Dendritic cell treated with granulocyte-macrophage colony-stimulating factor and Interleukin-4, amounts not matched to agents 40 ng/mL and 50 ng/mL, for 4 days (primary cell): ENCODE data around the gene SPECC1.
"Not testable (repeated sequence)": the region's sequence is repeated elsewhere in the genome, so short reads cannot be mapped to it uniquely, and the experiment has no call there.

Source experiments
- H3K27ac Mint-ChIP-seq: one replicate; pipeline ENCODE4 v1.8.0; 2022; ENCODE audit warnings: mild to moderate bottlenecking, mixed read lengths
- H3K27me3 Mint-ChIP-seq: one replicate; pipeline ENCODE4 v1.8.0; 2022; ENCODE audit warnings: mild to moderate bottlenecking, mixed read lengths
- H3K36me3 Mint-ChIP-seq: one replicate; pipeline ENCODE4 v1.8.0; 2022; ENCODE audit warnings: low read depth, mixed read lengths
- H3K4me1 Mint-ChIP-seq: one replicate; pipeline ENCODE4 v1.8.0; 2022; ENCODE audit warnings: low read depth, mixed read lengths
- H3K4me3 Mint-ChIP-seq: one replicate; pipeline ENCODE4 v1.8.0; 2022; ENCODE audit warnings: mild to moderate bottlenecking, moderate library complexity, mixed read lengths
- H3K9me3 Mint-ChIP-seq: one replicate; pipeline ENCODE4 v1.8.0; 2022; ENCODE audit warnings: mixed read lengths
- intact Hi-C: fragments of 100-400 bp; cut with micrococcal nuclease; formaldehyde crosslinking; loops from one replicate; pipeline ENCODE4 v1.15.0; 2022

The SPECC1 gene

DNA sequence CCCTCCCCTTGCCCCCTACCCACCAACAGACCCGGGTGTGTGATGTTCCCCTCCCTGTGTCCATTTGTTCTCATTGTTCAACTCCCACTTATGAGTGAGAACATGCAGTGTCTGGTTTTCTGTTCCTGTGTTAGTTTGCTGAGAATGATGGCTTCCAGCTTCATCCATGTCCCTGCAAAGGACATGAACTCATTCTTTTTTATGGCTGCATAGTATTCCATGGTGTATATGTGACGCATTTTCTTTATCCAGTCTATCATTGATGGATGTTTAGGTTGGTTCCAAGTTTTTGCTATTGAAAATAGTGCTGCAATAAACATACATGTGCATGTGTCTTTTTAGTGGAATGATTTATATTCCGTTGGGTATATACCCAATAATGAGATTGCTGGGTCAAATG lies 91.6 kb downstream of the SPECC1 start:
- peaks cover 27% of the 10 kb centered on the region for H3K4me1 Mint-ChIP-seq
- H3K27me3 Mint-ChIP-seq, H3K9me3 Mint-ChIP-seq, intact Hi-C loops, H3K27ac Mint-ChIP-seq, H3K4me3 Mint-ChIP-seq: not testable (repeated sequence)
- peaks cover 68% of the 10 kb centered on the region for H3K36me3 Mint-ChIP-seq

DNA sequence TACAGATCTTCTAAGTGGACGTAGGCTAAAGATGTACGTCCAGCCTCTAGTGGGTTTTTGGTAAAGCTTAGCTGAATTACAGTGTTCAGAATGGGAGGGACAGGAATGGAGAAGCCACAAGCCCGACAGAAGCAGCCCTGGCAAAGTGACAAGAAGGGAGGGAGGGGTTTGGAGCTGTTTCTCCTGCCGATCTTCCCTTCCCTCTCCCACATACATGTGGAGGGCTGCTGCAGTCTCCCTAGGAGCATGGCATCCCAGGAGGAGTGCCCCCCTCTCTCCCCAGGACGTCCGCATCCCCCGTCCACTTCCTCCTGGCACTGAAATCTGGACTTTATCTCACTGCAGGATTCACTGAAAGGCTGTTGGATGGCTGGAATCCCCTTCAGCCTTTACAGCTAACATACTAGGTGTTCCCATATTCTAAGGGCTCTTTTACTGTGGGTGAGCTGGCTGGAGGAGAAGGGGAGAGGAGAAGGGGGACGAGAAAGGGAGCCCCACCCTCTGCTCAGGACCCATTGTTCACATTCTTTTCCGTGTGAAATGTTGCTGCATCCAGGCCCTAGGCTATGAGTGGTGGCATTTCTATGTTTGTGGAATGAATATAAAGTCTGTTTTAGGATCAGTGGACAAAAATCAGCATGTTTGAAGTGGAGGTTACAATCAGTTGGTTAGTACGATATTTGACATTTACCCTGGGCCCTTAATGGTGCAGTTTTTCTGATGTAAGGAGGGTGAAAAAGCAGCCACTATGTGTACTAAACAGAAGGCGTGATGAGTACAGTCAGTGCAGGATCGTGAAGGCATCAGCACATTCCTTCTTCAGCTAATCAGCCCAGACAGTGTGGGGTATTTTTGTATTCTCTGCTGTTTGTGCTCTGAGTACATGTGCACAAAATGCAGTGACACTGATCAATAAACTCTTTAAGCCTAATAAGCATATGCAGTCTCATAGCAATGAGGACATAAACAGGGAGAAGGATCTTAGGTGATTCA lies 94.6 kb downstream of the SPECC1 start:
- Mint-ChIP-seq H3K4me1 (peaks cover 27% of the 10 kb centered on the region), H3K4me3 (no peak overlapping the region), H3K36me3 (peaks cover 42% of the 10 kb centered on the region), H3K27ac (no peak overlapping the region), H3K27me3 (no peaks in the 10 kb centered on the region), H3K9me3 (no peaks in the 10 kb centered on the region)
- intact Hi-C loops = no loop called here

DNA sequence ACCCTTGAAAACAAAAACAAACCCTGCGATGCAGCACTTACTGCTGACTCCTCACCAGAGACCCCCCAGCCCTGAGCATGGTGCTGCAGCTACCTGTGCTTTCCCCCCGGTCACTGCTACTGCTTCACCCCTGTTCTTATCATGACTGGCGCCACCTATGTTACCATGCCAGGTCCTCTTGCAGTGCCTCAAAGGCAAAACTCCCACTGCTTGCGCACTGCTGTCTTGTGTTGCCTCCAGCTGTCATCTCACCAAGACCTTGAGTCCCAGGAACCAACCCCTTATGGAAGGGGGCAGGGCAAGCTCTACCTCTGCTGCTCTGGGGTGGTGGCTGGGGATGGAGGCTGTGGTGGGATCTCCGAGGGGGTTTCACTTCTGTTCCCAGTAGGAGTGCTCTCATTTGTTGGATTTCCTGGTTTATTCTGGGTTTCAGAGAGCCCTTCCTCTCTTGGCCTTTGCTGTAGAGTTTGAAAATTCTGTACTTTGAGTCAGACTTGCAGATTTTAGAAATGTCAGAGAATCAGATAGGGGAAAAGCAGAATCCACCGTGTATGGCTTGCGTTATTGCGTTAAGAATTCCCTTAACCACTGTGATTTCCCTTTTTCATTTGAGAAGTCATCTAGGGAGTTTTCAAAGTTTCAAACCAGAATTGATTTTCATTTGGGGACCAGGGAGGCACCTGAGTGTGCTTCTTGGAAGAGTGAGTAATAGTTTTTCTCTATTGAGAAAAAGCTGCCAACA lies 96.6 kb downstream of the SPECC1 start:
- Mint-ChIP-seq H3K4me3 (no peak overlapping the region), H3K27ac (peak overlapping the region; percentile 64), H3K27me3 (no peaks in the 10 kb centered on the region), H3K9me3 (no peaks in the 10 kb centered on the region), H3K36me3 (peaks cover 54% of the 10 kb centered on the region), H3K4me1 (peaks cover 25% of the 10 kb centered on the region)
- intact Hi-C loops = no loop called here

DNA sequence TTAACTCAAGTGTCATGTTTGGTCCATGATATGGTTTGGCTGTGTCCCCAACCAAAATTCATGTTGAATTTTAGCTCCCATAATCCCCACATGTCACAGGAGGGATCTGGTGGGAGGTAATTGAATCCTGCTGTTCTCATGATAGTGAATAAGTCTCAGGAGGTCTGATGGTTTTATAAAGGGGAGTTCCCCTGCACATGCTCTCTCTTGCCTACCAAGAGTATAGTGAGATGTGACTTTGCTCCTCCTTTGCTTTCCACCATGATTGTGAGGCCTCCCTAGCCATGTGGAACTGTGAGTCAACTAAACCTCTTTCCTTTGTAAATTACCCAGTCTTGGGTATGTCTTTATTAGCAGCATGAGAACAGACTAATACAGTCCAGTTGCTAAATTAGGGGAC lies 97.3 kb downstream of the SPECC1 start:
- H3K27ac Mint-ChIP-seq, intact Hi-C loops, H3K9me3 Mint-ChIP-seq, H3K27me3 Mint-ChIP-seq, H3K4me3 Mint-ChIP-seq: not testable (repeated sequence)
- peaks cover 25% of the 10 kb centered on the region for H3K4me1 Mint-ChIP-seq
- peaks cover 54% of the 10 kb centered on the region for H3K36me3 Mint-ChIP-seq

DNA sequence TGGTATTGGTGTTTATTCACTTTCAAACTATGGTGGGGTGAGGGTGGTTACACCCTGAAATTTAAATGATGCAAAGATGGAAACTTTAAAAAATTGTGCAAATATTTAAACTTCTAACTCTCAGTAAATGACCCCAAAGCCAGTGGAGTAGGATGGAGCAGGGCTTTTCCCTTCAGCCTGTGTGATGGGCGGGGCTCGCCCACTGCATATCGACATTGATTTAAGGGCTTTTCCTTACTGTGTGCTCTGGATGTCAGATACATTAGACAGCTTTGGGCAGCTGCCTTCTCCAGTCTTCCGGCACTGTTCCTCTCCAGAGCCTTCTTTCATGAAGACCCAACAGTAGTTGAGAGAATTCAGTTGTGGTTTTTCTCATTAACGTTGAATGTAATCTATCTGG lies 99.9 kb downstream of the SPECC1 start:
- Mint-ChIP-seq H3K27me3 (no peaks in the 10 kb centered on the region), H3K4me1 (peaks cover 18% of the 10 kb centered on the region), H3K4me3 (no peak overlapping the region), H3K27ac (no peak overlapping the region), H3K9me3 (no peaks in the 10 kb centered on the region), H3K36me3 (peaks cover 49% of the 10 kb centered on the region)
- intact Hi-C loops = no loop called here

DNA sequence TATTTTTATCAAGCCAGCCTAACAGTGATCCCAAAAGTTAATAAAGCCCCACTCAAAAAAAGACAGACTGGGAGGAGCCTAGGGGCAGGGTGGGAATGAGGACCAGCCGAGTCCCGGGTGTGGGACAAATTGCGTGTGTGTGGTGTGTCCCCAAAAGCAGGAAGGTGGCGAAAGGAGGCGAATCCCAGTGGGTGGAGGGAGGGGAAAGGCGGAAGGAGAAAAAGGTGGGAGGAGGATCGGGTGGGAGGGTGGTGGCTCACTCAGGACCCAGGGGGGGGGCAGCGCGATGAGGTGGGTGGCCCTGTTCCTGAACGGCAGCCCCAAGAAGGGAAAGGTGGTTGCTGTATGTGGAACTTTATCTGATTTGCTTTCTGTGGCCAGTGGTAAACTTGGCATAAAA lies 102.4 kb downstream of the SPECC1 start:
- H3K27me3 Mint-ChIP-seq = no peaks in the 10 kb centered on the region
- no peaks in the 10 kb centered on the region for H3K9me3 Mint-ChIP-seq
- no peak overlapping the region for H3K27ac Mint-ChIP-seq
- peaks cover 4% of the 10 kb centered on the region for H3K4me1 Mint-ChIP-seq
- intact Hi-C loops = no loop called here
- peaks cover 50% of the 10 kb centered on the region for H3K36me3 Mint-ChIP-seq
- no peak overlapping the region for H3K4me3 Mint-ChIP-seq

DNA sequence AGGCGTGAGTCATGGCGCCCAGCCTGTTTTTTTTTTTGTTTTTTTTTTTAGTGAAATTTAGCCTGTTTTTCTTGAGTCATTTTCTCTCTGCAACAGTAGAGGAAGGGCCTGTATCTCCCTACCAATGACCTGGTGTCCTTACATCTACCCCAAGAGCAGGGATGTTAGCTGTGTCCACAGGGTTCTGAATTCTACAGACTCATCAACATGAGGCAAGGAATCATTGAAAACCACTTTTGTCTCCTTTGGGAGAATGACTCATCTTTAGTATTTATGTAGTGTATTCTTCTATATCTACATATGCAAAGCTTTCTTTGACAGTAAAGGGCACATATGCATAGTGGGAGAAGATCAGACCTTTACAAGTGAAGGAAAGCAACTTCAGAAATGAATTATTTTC lies 105.3 kb downstream of the SPECC1 start:
- no peaks in the 10 kb centered on the region for H3K9me3 Mint-ChIP-seq
- no peak overlapping the region for H3K27ac Mint-ChIP-seq
- intact Hi-C loops = no loop called here
- H3K4me1 Mint-ChIP-seq = peaks cover 2% of the 10 kb centered on the region
- no peak overlapping the region for H3K4me3 Mint-ChIP-seq
- no peaks in the 10 kb centered on the region for H3K27me3 Mint-ChIP-seq
- peaks cover 56% of the 10 kb centered on the region for H3K36me3 Mint-ChIP-seq

DNA sequence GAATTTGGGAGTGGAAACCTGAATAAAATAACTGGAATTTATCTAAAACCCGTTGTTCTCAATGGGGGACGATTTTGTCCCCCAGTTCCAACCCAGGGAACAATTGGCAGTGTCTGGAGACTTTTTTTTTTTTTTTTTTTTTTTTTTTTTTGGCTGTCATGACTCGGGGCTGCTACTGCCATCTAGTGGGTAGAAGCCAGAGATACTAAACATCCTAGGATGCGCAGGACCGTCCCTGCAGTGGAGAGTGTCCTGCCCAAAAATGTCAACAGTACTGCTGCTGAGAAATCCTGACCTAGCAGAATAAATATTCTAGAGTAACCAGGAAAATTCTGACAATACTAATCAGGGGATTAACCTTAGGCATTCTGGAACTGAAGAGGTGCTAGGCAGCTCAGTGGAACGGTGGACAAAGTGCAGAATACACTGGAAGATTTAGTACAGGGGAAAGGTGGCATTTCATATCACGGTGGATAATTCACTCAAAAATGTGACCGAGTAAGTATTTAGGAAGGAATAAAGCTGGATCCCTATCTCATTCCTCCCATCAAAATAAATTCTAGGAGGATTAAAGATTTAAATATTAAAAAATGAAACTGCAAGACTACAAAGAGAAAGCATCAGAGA lies 107.6 kb downstream of the SPECC1 start:
- Mint-ChIP-seq H3K4me1 (peaks cover 5% of the 10 kb centered on the region), H3K4me3 (no peak overlapping the region), H3K27ac (no peak overlapping the region), H3K9me3 (no peaks in the 10 kb centered on the region), H3K36me3 (peaks cover 33% of the 10 kb centered on the region), H3K27me3 (no peaks in the 10 kb centered on the region)
- intact Hi-C loops = loop anchor here (1.0 to 5.0 kb wide), 2 partner anchors 109 to 123 kb away; partner anchors contain the start of gene SPECC1

DNA sequence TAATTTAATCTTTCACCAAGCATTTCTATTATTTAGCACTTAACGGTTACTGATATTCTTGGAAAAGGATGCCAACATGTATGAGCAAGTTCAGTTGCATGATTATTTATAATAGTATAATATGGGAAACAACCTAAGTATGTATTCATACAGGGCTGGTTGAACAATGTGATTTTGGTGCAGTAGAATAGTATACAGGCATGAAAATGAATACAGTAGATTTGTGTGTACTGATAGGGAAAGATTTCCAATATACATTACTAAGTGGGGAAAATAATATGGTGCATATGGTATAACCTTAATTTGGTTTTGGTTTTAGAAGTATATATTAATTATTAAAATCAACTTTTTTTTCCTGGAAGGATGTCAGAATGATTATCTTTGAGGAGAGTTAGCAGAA lies 109.1 kb downstream of the SPECC1 start:
- Mint-ChIP-seq H3K9me3 (no peaks in the 10 kb centered on the region), H3K27ac (no peak overlapping the region), H3K36me3 (peaks cover 21% of the 10 kb centered on the region), H3K27me3 (no peaks in the 10 kb centered on the region), H3K4me3 (no peak overlapping the region), H3K4me1 (peaks cover 19% of the 10 kb centered on the region)
- intact Hi-C loops = loop anchor here (5.0 kb wide), 1 partner anchor 111 kb away; the partner anchor contains the start of gene SPECC1

DNA sequence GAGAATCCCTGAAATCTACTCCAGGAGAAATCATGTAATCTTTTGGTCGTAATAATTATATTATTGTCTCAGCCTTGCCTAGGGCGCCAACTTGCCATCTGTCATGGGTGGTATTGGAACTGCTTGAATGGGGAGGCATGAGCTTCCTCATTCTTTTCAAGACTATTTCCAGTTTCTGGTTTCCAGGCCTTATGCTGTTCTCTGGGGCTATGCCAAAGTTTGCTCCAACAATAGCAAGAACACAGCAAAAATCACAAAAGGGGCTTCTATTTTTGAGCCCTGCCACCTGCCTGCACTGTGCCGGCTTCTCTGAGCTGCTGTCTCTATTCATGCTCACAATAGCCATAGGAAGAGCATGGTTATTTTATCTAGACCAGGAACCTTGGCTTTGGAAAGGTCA lies 111.7 kb downstream of the SPECC1 start:
- Mint-ChIP-seq H3K27me3 (no peaks in the 10 kb centered on the region), H3K9me3 (no peaks in the 10 kb centered on the region), H3K4me3 (no peak overlapping the region), H3K27ac (no peak overlapping the region), H3K36me3 (peaks cover 31% of the 10 kb centered on the region), H3K4me1 (peaks cover 19% of the 10 kb centered on the region)
- intact Hi-C loops = loop anchor here (1.0 to 5.0 kb wide), 3 partner anchors 36 to 200 kb away; no protein-coding TSS in a partner anchor

DNA sequence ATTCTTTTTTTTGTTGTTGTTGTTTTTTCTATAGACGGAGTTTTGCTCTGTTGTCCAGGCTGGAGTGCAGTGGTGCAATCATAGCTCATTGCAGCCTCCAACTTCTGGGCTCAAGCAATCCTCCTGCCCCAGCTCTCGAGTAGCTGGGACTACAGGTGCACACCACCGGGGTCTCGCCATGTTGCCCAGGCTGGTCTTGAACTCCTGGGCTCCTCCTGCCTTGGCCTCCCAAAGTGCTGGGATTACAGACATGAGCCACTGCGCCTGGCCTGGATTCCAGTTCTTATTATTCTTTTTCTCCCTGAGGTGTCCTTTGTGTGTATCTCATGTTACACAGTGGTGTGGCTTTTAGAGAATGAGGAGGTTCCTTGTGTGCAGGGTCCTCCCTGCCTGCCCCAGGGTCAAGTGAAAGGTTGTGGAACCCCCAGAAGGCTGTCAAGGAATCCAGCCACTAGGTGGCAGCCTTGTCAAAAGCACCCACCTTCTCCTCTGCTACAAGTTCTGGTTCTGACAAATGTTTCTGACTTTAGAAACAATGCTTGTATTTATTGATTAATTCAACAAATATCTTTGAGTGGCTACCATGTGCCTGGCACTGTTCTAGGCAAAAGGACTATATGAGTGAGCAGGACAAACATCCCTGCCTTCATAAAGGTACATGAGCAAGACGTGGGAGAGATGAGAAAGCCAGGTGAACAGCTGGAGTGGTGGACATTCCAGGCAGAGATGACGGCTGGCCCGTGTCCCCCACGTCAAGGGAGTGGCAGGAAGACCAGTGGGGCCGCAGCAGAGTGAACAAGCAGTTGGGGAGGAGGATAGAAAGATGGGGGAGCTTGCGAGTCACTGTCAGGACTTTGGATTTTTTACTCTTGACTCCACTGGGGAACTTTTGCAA lies 112.4 kb downstream of the SPECC1 start:
- Mint-ChIP-seq H3K27ac (peak overlapping the region; percentile 53), H3K27me3 (no peaks in the 10 kb centered on the region), H3K4me1 (peaks cover 19% of the 10 kb centered on the region), H3K36me3 (peaks cover 39% of the 10 kb centered on the region), H3K4me3 (no peak overlapping the region), H3K9me3 (no peaks in the 10 kb centered on the region)
- intact Hi-C loops = loop anchor here (1.0 to 5.0 kb wide), 3 partner anchors 36 to 199 kb away; no protein-coding TSS in a partner anchor

DNA sequence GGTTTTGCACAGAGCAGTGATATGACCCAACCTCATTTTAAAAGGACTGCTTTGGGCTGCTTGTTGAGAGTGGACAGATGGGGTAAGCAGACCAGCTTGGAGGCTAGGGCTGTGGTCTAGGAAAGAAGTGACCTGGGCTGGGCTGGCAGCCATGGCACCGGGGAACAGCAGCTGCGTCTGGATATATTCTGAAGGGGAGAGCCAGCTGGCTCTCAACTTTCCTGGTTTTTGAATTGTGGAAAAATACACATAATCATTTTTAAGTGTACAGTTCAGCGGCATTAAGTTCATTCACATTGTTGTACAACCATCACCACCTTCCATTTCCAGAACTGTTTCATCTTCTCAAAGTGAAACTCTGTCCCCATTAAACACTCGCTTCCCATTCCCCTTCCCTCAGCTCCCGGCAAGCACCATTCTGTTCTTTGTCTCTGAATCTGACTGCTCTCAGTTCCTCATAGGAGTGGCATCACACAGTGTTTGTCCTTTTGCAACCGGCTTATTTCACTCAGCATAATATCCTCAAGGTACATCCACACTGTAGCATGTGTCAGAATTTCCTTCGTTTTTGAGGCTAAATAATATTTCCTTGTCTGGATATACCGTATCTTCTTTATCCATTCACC lies 113.2 kb downstream of the SPECC1 start:
- Mint-ChIP-seq H3K4me1 (peaks cover 19% of the 10 kb centered on the region), H3K4me3 (peak overlapping the region; percentile 27), H3K36me3 (peaks cover 46% of the 10 kb centered on the region), H3K27ac (peak overlapping the region; percentile 53), H3K27me3 (no peaks in the 10 kb centered on the region), H3K9me3 (no peaks in the 10 kb centered on the region)
- intact Hi-C loops = loop anchor here (5.0 kb wide), 1 partner anchor 35 kb away; no protein-coding TSS in a partner anchor
